HG02798 (cell line): ENCODE data around the gene CNTFR.

Experiments used
- ATAC-seq: cut with Tn5 transposase; IDR thresholded peaks from one replicate; pipeline ENCODE4 v1.9.1; 2021; ENCODE audit warnings: mild to moderate bottlenecking; ENCODE audit not compliant: unreplicated experiment, poor library complexity

CNTFR gene

DNA sequence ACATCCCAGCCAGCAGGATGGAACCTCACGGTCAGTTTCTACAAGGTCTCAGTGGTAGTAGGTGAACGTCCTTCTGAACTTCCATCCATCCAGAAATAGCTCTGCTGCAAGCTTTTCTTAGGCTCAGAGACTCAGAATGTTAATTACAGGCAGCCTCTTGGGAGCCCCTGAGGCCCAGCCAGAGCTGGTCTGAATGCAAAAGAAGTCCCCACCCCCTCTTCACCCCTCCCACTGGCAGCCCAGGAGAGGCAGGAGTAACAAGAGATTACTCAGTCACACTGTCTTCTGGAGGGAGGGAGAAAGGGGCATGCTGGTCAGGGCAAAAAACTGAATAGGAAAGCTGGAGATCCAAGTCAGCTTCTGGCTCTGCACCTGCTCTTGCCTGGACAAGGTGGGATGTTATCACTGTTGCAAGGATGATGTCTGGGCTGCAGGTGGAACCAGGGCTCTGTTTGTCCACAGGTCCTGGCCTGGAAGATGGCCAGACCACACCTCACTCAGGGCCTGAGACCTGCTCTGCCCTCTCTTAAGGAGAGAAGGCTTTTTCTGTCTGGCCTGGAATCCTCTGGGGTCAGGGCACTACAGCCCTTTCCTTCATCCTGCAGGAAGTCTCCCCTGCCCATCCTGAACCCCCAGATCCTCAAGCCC lies 75.8 kb downstream of the CNTFR start:
- ATAC-seq: no peak

DNA sequence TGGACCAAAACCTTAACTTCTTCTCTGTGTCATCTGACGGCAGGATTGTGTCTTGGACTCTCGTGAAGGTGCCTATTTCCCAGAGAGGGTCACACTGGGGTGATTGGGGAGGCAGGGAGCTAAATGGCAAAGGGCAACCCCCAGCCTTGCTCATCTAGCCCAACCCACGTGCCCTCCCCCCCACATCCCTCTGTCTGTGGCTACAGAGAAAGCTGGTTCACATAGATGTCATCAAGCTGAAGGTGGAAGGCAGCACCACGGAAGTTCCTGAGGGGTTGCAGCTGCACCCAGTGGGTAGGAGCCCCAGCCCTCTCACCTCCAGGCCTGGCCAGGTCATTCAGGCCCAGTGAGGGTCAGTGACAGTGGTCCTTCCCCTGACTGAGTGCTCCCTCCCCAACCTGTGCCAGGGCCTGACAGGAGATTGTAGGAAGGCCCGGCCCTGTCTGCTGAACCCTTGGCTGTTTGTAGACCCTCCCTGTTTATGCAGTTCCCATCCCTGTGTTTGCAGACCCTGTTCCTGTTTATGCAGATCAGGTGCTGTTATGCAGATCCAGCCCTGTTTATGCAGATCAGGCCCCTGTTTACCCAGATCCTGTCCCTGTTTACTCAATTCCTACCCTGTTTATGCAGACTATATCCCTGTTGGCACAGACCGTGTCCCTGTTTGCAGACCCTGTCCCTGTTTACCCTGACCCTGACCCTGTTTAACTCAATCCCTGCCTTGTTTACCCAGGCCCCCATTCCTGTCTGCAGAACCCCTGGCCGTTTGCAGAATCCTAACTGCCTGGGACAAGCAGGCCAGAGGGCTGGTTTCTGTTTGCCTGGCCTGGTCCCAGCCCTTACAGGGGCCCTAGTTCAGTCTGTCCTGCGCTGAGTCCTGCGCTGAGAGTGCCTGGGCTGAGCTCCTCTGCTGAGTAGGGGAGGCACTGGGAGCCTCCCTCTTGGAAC lies 77.1 kb downstream of the CNTFR start:
- ATAC-seq: no peak

DNA sequence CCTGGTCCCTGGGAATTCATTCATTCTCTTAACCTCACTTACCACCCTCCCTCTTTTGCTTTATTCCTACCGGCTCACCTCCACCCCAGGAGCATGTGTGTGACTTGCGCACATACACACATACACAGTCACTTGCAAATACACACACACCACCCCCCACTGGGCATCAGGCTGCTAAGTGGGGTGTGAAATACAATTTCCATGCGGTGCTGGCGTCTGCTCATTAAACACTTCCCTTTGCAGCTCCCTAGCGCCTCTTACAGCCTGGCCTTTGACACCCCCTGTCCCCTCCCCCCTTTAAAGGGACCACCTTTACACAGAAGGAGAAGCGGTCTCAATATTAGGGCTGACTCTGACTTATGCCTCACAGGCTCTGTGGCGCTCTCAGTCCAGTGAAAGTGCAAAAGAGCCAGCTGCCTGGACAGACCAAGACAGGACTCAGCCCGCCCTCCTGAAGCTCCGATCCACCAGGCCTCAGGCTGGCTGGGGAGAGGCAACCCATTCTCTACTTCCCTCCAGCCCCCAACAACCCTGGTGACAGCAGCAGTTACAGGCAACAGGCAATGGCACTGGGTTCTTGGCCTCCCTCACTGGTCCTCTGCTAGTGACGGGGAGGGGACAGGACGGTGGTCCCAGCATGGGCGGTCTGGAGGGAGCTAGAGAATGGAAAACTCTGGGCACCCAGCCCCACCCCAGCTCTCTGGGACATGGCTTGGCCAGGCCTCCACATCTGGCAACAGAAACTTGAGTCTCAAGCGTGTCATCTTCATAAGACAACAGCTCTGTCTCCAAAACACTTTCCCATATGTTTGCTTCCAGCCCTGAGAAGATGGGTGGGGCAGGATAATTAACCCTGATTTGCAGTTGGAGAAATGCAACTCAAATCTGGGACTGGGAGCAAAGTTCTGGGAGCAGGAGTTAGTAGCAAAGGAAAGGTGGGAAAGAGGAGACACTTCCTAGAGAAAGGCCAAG lies 78.7 kb downstream of the CNTFR start:
- no peak for ATAC-seq

DNA sequence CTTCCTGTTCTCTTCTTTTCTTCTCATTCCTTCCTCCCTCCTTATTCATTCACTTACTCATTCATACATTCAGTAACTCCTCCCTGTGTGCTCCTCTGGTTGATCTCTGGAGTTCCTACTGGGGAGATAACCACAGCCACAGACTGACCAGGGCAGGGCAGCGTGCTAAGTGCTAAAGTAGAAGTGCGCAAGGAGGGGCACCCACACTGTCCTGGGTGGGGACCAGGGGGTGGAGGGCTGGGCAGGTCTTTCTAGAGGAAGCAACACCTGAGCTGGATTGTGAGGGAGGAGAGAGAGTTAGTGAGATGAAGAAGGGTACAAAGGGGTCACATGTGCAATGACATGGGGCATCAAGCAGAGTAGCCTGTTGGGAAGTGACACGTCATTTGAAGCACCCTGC lies 80.6 kb downstream of the CNTFR start:
- no peak for ATAC-seq

DNA sequence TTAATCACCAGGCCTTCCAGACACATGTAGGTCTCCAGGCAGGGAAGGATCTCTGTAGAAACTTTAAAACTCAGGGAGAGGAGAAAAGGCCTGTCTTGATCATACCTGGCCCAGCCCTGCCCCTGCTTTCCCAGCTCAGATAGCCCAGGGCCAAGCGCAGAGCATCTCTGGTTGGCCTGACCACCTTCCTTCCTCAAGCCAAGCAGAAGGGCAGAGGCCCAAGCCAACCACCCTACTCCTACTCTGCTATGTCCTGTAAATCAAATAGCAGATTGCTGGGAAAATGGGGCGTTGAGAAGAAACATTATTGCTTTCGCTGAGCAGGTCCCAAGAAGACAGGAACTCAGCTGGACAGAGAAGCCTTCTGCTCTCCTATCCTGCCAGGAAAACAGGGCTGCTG lies 81.1 kb downstream of the CNTFR start:
- ATAC-seq: no peak

DNA sequence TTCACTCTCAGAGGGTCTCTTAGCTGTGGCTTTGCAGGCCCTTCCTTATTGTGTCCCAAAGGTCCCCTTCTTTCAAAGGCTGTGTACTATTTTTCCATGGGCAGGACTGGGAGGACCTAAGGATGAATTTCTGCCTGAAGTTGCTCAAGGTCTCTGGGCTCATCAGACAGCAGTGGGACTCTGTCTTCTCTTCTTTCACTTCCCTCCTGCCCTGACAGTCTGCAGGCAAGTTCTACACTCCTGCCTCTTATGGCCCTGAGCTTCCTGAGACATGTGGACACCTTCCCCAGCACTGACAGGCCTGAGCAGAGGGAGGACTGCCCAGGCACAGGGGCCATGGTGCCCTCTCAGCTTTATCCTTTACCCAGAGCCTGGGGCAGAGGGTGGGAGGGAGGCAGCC lies 81.6 kb downstream of the CNTFR start:
- no peak for ATAC-seq

DNA sequence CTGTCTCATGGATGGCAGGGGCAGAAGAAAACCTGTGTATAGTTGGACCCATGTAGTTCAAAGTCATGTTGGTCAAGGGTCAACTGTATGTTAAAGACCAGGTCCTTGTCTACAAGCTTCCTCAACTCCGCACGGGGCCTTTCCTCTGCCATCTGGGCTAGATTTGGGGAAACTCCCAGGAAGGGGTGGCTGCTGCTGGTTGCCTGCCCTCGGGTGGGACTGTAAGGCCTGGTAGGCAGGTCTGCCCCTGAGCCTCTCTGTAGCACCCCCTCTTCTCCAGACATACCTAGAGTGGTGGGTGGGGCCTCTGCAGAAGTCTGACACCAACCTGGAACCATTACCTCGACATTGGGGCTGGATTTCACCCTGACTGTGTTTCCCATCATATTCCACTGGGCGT lies 82.0 kb downstream of the CNTFR start:
- ATAC-seq: no peak

DNA sequence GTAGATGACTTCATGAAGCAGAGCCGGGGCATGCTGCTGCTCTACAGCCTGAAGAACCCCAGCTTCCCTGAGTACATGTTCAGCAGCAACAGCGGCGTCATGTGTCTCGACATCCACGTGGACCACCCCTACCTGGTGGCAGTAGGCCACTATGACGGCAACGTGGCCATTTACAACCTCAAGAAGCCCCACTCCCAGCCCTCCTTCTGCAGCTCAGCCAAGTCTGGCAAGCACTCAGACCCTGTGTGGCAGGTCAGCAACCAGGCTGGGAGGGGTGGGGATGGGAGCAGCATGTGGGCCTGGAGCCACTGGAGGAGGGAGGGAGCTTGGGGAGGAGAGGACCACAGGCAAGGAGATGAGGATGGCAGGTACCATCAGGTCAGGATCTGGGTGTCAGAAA lies 82.9 kb downstream of the CNTFR start:
- no peak for ATAC-seq

DNA sequence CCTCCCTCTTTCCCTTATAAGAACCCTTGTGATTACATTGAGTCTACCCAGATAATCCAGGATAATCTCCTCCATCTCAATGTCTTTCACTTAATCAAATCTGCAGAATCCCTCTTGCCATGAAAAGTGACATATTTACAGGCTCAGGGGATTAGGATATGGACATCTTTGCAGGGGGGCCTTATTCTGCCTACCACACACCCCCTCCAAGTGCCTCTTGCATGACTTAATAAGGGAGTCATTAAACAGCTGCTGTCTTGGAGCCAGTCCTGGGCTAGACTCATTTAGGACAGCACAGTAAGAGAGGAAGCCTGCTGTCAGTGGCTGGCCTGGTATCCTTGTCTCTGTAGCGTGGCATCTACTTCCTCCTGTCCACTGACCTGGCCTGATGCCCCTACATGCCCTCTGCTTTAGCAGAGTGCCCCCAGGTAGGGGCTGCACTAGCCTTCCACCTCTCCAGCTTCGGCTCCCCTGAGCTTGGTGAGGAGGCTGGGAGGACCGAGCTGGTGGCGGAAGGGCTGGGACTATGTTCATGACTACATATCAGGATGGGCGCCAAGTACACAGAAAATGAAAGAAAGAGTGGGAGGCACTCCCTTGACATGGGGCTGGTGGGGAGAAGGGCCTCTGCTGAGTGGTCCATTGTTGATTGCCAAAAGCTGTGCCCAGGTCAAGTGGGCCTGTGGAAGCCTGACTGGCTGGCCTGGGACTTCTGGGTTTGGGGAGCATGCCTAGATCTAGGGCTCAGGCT lies 84.0 kb downstream of the CNTFR start:
- no peak for ATAC-seq

DNA sequence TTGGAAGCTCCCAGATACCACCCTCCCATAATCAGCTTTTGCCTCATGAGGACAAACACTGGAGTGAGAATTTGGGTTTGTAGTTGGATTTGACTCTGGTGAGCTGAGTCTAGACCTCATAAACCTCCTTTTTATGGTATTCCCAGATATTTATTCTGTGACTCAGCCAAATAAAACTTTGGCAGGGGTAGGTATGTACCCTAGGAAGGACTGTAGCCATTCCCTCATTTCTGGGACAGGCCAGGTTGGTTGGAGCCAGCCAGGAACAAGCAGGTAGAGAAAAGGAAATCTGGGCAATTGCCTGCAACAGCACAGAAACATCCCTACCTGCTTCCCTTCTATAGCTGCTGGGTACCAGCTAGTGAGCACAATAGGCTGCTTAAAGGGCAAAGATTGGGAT lies 86.1 kb downstream of the CNTFR start:
- no peak for ATAC-seq

DNA sequence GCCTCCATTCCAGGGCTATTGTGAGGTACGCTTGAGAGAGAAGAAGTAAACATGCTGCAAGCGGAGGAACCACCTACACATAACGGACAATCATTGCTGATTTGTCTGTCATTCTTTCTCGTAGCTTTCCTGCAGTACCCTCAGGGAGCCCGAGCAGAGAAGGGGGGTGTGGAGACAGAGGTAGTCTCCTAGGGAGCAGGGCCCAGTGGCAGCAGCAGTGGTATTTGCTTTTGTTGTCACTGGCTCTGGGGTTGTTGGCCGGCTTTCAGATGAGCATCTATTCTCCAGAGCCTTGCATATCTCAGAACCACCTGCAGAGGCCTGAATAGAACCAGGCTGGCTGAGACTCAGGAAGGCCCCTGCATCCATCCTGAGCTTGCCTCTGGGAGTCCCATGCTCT lies 86.6 kb downstream of the CNTFR start:
- no peak for ATAC-seq

DNA sequence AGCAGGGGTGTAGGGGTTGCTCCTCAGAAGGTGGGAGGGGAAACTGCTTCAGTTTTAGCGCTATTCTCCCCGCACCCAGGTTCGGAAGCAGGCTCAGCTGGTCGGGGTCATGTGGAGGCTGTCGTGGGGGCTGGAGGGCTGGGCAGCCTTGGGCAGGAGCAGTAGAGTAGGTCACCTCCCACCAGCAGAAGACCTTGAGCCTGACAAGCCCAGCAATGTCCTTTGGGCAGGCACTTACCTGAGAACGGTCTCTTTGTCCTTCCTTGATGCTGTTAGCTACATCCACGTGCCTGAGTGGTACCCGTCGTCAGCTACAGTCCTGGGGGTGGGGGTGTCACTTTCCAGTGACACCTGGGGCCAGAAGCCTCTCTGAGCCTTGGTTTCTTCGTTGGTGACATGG lies 87.1 kb downstream of the CNTFR start:
- ATAC-seq: no peak

DNA sequence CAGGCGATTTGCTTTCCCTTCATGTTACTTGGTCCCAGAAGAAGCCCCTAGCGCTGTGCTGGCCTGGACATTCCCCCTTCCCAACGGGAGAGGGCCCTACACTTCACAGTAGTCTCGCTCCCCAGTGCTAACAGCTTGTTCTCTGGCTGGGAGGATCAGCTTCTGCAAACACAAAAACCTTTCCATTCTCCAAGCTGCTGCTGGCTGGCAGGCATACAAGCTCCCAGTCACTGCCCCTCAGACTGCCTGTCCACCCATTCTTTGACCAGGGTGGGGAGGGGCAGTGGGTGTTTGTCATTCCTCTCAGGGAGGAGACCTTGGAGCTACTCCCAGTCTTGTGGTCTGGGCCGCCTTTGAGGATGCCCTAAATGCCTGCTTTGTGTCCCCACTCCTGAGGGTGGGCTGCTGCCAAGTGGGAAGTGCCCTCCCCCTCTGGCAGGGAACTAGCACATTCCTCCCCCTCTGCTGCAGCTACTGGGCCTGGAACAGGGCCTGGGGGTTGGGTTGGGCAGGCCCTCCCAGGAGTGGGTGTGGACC lies 87.6 kb downstream of the CNTFR start:
- ATAC-seq: no peak
